Measurements from ENCODE around the gene TOR4A.

- TF ChIP-seq POLR2AphosphoS5 (IDR thresholded peaks at IDR 0.05): no peak
- no peak for TF ChIP-seq CTCF (IDR thresholded peaks at IDR 0.05)
Measured at GRCh38 chr9:137294681-137295237, 17.2 kb downstream of the TOR4A start.
